ENCODE results near the gene VWF. TPM values are rescaled to one million over a fixed set of nuclear protein-coding genes. Genes with fewer than 3 reads are reported as not detected.

Gene VWF
- total and polyA plus RNA-seq, 2 of the 4 experiments (the other 2 are of a cell fraction), result under 0.01 to 0.09 TPM

- H2BK5ac ChIP-seq (ENCODE audit: low read depth, low read length, poor library complexity, severe bottlenecking), result no peak overlapping the region
- H3K9me1 ChIP-seq (ENCODE audit: insufficient read depth, low read length), result 0 out of 2 replicates have a peak, but pooled peaks cover 4% of the 10 kb centered on the region
- no peak overlapping the region for H2BK20ac ChIP-seq (ENCODE audit: low read depth, low read length)
- ChIA-PET CTCF (no interaction called here), POLR2A (ENCODE audit: unreplicated experiment) (no interaction called here)
- H3K9ac ChIP-seq (ENCODE audit: low read depth, low read length), result no peak overlapping the region
- peaks cover 9% of the 10 kb centered on the region; the same call in 1 of the 2 replicates for H3K27me3 ChIP-seq (ENCODE audit: control insufficient read depth, insufficient read depth, low read length)
- no peaks in the 10 kb centered on the region for H3K36me3 ChIP-seq (ENCODE audit: control insufficient read depth, insufficient read depth, low read length)
- TF ChIP-seq RCOR1 (IDR thresholded peaks at IDR 0.05; ENCODE audit: insufficient replicate concordance, low read length) (no peak), BHLHE40 (IDR thresholded peaks at IDR 0.05; ENCODE audit: low read depth, low read length) (no peak), MAFK (IDR thresholded peaks at IDR 0.05; ENCODE audit: low read depth, low read length) (no peak), SMC3 (IDR thresholded peaks at IDR 0.05; ENCODE audit: low read depth, low read length) (no peak), CTCF (conservative IDR thresholded peaks at IDR 0.05; ENCODE audit: low read depth, low read length) (no peak), CEBPB (IDR thresholded peaks at IDR 0.05; ENCODE audit: low read depth, low read length) (no peak), FOS (IDR thresholded peaks at IDR 0.05; ENCODE audit: low read depth, low read length) (no peak), NFE2L2 (IDR thresholded peaks at IDR 0.05; ENCODE audit: low read depth, low read length) (no peak), MAZ (IDR thresholded peaks at IDR 0.05; ENCODE audit: borderline replicate concordance, low read depth, low read length) (no peak), CHD1 (IDR thresholded peaks at IDR 0.05; ENCODE audit: low read depth, low read length) (no peak), MXI1 (IDR thresholded peaks at IDR 0.05; ENCODE audit: borderline replicate concordance, low read depth, low read length) (no peak), USF2 (IDR thresholded peaks at IDR 0.05; ENCODE audit: low read depth, low read length) (no peak), RFX5 (IDR thresholded peaks at IDR 0.05; ENCODE audit: low read depth, low read length) (no peak), POLR2A (IDR thresholded peaks at IDR 0.05; ENCODE audit: low read depth, low read length) (no peak)
- TF ChIP-seq, protein P1, sequence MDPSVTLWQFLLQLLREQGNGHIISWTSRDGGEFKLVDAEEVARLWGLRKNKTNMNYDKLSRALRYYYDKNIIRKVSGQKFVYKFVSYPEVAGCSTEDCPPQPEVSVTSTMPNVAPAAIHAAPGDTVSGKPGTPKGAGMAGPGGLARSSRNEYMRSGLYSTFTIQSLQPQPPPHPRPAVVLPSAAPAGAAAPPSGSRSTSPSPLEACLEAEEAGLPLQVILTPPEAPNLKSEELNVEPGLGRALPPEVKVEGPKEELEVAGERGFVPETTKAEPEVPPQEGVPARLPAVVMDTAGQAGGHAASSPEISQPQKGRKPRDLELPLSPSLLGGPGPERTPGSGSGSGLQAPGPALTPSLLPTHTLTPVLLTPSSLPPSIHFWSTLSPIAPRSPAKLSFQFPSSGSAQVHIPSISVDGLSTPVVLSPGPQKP (IDR thresholded peaks at IDR 0.05; ENCODE audit: borderline replicate concordance, low read depth, low read length), result no peak
- H3K4me3 ChIP-seq (ENCODE audit: insufficient read depth, low read depth, low read length), result no peak overlapping the region
- H3K56ac ChIP-seq (ENCODE audit: extremely low read depth, insufficient read depth, low read length), result no peak overlapping the region
- dilution Hi-C loops (cut with HindIII; ENCODE audit: low sequenced_read_pairs, unreplicated experiment), result no loop called here
- H3K4me2 ChIP-seq (ENCODE audit: low read depth, low read length), result no peak overlapping the region
- WGBS, 2 experiments (ENCODE audit: extremely low coverage in 2 of 2, insufficient read length in 1 of 2), result 69% methylated on average over 7 of the region's 9 CpGs; no CpG with 5 or more reads in 1 of the 2 experiments
- no peak overlapping the region for H2AFZ ChIP-seq (replicated peaks; ENCODE audit: low read length, poor library complexity)
- H4K5ac ChIP-seq (ENCODE audit: low read depth, low read length), result no peak overlapping the region
- no peak overlapping the region for H3K23ac ChIP-seq (ENCODE audit: low read depth, low read length)
- H3K9me3 ChIP-seq (ENCODE audit: control insufficient read depth, insufficient read depth, low read length), result no peaks in the 10 kb centered on the region
- no peak overlapping the region for H3K18ac ChIP-seq (ENCODE audit: low read depth, low read length)
- no peaks in the 10 kb centered on the region for H3K79me1 ChIP-seq (ENCODE audit: low read depth in 1 of 2, low read length in 2 of 2)
- H3K14ac ChIP-seq (replicated peaks; ENCODE audit: low read depth, low read length), result no peak overlapping the region; the same call in 1 of the 2 replicates
- H2BK15ac ChIP-seq (ENCODE audit: low read depth, low read length), result no peak overlapping the region
- ATAC-seq (ENCODE audit: low read depth) (no peak), DNase-seq (no peak)
- no TSS peak for BruUV-seq (replicated peaks)
- in situ Hi-C loops (cut with MboI; ENCODE audit: low sequenced_read_pairs), result no loop called here
- H4K20me1 ChIP-seq (ENCODE audit: insufficient read depth, low read length), result no peaks in the 10 kb centered on the region
- no peak overlapping the region for H2AK5ac ChIP-seq (ENCODE audit: low read depth, low read length)
- no peak overlapping the region for H3K4ac ChIP-seq (ENCODE audit: low read depth, low read length)
- H3K4me1 ChIP-seq (ENCODE audit: control insufficient read depth, insufficient read depth, low read length), result peaks cover 2% of the 10 kb centered on the region; the same call in 1 of the 2 replicates
- no peak overlapping the region for H3K27ac ChIP-seq (ENCODE audit: insufficient read depth, low read length)
- intact Hi-C loops (cut with micrococcal nuclease), result no loop called here
- H2AK9ac ChIP-seq (replicated peaks; ENCODE audit: low read depth, low read length, poor library complexity), result no peak overlapping the region
- no peak overlapping the region for H2BK120ac ChIP-seq (ENCODE audit: low read depth, low read length)
- H4K8ac ChIP-seq (ENCODE audit: low read depth in 2 of 2, low read length in 2 of 2), result no peak overlapping the region
- H4K91ac ChIP-seq (ENCODE audit: insufficient read depth, low read depth, low read length), result no peak overlapping the region
Measured at GRCh38 chr12:6118891-6119568, 5.4 kb downstream of the VWF start.

Measured in IMR-90 (cell line).